Measurements from ENCODE around the gene COX20. TPM values are rescaled to one million over a fixed set of nuclear protein-coding genes. Genes with fewer than 3 reads are reported as not detected.

Gene COX20
- total and polyA plus RNA-seq, 2 donors (not counting 3 experiments of a cell fraction or from before 2014, with no cell fraction given), result 17.1 to 30.2 TPM

DNA sequence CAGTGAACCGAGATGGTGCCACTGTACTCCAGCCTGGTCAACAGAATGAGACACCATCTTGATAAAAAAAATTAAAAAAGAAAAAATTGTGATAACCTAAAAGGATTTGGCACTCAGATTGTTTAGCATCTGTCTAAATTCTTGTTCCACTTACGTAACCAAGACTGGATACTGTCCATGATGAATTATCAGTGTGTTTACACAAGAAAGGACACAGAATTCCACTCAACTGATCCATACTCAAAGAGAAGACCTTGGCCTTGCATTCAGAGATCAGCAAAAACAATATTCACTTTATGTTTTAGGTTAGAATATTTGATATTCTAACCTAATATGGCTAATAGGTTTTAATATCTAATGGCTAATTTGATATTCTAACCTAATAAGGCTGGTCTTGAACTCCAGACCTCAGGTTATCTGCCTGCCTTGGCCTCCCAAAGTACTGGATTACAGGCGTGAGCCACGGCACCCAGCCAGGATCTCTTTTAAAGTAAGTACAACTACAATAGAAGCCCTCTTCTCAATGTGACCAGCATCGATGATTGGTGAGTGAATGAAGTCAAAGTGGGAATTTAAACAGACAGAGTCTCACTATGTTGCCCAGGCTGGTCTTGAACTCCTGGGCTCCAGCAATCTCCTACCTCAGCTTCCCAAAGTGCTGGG lies 43.1 kb upstream of the COX20 start:
- Histone ChIP-seq H3K27me3 (ENCODE audit: control insufficient read depth in 2 of 2, insufficient read depth in 2 of 2, low read length in 2 of 2) (peaks cover 0 to 2% of the 10 kb centered on the region in 2 experiments), H2AFZ (ENCODE audit: low read depth, low read length) (no peak overlapping the region), H3K36me3 (ENCODE audit: control insufficient read depth in 2 of 2, extremely low read depth in 1 of 2, insufficient read depth in 2 of 2, low read length in 2 of 2) (no peaks in the 10 kb centered on the region), H3K4me1 (ENCODE audit: control insufficient read depth, extremely low read depth, insufficient read depth, low read length) (no peaks in the 10 kb centered on the region), H3K4me3 (replicated peaks in 1 of 3; ENCODE audit: insufficient read depth in 1 of 3, low read depth in 1 of 3, low read length in 3 of 3) (no peak overlapping the region), H3K27ac (ENCODE audit: insufficient read depth, low read depth, low read length) (no peak overlapping the region), H4K20me1 (replicated peaks; ENCODE audit: control insufficient read depth, extremely low read depth, insufficient read depth, low read length) (no peaks in the 10 kb centered on the region), H3K4me2 (ENCODE audit: insufficient read depth, low read length) (no peak overlapping the region), H3K9me1 (replicated peaks; ENCODE audit: control insufficient read depth, extremely low read depth, insufficient read depth, low read length) (no peaks in the 10 kb centered on the region), H3K79me2 (ENCODE audit: control insufficient read depth, insufficient read depth, low read length) (no peaks in the 10 kb centered on the region), H3K9ac (replicated peaks; ENCODE audit: extremely low read depth, insufficient read depth, low read length) (no peak overlapping the region), H3K9me3 (replicated peaks; ENCODE audit: control insufficient read depth, insufficient read depth, low read length) (no peaks in the 10 kb centered on the region)
- intact Hi-C loops (cut with micrococcal nuclease) (no loop called here), dilution Hi-C loops (cut with MboI; ENCODE audit: extremely low pct_ligation_motif_present, low sequenced_read_pairs) (no loop called here)
- FAIRE-seq (no peak), DNase-seq (ENCODE audit: low read depth, low spot score) (no peak)
- TF ChIP-seq, protein P1, sequence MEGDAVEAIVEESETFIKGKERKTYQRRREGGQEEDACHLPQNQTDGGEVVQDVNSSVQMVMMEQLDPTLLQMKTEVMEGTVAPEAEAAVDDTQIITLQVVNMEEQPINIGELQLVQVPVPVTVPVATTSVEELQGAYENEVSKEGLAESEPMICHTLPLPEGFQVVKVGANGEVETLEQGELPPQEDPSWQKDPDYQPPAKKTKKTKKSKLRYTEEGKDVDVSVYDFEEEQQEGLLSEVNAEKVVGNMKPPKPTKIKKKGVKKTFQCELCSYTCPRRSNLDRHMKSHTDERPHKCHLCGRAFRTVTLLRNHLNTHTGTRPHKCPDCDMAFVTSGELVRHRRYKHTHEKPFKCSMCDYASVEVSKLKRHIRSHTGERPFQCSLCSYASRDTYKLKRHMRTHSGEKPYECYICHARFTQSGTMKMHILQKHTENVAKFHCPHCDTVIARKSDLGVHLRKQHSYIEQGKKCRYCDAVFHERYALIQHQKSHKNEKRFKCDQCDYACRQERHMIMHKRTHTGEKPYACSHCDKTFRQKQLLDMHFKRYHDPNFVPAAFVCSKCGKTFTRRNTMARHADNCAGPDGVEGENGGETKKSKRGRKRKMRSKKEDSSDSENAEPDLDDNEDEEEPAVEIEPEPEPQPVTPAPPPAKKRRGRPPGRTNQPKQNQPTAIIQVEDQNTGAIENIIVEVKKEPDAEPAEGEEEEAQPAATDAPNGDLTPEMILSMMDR (IDR thresholded peaks at IDR 0.05; ENCODE audit: extremely low read depth in 1 of 2, insufficient read depth in 1 of 2, low read depth in 1 of 2, low read length in 2 of 2), result no peak
- TF ChIP-seq, protein P2, sequence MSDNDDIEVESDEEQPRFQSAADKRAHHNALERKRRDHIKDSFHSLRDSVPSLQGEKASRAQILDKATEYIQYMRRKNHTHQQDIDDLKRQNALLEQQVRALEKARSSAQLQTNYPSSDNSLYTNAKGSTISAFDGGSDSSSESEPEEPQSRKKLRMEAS (IDR thresholded peaks at IDR 0.05; ENCODE audit: insufficient read depth, insufficient read length), result no peak
- TF ChIP-seq POLR2AphosphoS5 (IDR thresholded peaks at IDR 0.05; ENCODE audit: insufficient read depth, low read depth, low read length) (no peak), MYC (IDR thresholded peaks at IDR 0.05; ENCODE audit: low read depth, low read length) (no peak), EZH2 (IDR thresholded peaks at IDR 0.05; ENCODE audit: borderline replicate concordance, low read depth, low read length, severe bottlenecking) (no peak), FOS (IDR thresholded peaks at IDR 0.05; ENCODE audit: borderline replicate concordance, insufficient read depth, low read length) (no peak), GATA2 (IDR thresholded peaks at IDR 0.05; ENCODE audit: insufficient read depth, insufficient read length, low read depth, low read length) (no peak)
- no TSS peak for BruUV-seq (replicated peaks)
- POLR2A ChIA-PET, result no interaction called here
- CTCF ChIA-PET, result no interaction called here
